GM04503 (cell line): ENCODE measurements around the gene ATP2B2.

Experiments used
- DNase-seq: peaks from one replicate; pipeline ENCODE4 v3.0.0-alpha.2; 2012; ENCODE audit warnings: low read depth

ATP2B2 gene

DNA sequence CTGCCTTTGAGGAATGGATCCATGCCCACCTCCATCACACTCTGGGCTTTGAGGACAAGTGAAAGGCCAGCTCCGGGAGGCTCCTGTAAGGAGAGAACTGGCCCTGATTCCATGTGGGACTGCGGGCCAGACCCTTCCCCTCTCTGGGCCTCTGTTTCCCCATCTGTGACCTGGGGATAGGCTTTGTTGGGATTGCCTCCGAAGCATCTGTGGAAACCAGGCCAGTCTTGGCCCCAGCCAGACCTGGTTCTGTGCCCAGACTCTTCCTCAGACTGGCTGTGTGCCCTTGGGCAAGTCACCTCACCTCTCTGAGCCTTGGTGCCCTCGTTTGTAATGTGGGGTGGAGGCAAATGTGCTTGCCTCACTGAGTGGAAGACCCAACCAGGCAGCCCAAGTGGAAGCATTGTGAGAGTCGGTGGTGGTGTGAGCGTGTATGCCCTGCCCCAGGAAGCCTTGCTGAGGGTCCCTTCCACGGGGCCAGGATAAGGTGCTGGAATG lies 163.4 kb downstream of the ATP2B2 start:
- DNase-seq: no peak

DNA sequence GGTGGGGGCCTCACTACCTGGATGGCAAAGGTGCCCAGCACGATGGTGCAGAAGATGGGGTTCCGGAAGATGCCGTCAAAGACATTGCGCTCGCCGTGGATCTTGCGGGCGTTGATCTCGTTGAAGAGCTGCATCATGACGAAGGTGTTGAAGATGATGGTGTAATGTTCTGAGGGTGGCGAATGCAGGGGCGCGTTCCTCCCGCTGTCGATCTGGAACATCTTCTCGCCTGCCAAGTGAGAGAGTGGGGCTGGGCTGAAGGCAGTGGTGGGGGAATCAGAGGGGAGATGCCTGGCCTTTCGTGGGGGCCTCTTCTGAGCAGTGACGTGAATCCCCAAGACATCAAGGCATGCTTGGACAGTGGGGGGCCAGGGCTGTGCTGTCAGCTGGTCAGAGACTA lies 164.9 kb downstream of the ATP2B2 start:
- DNase-seq: no peak

DNA sequence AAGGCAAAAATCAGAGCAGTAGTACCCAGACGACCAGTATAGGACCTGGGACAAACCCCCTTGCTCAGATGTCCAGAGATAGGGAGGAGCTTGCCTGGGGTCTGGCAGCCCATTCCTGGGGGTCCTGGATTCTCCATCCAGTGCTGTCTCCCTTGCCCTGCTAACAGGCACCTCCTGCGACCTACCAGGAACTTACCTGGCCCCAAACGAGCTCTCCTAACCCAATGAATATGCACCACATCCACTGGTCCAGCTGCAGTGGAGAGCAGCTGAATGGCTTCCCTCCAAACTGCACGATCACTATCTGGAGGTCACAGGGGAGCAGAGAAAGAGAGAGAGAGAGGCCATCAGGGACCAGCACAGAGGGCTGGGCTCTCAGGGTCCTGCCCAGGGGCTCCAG lies 165.3 kb downstream of the ATP2B2 start:
- no peak for DNase-seq

DNA sequence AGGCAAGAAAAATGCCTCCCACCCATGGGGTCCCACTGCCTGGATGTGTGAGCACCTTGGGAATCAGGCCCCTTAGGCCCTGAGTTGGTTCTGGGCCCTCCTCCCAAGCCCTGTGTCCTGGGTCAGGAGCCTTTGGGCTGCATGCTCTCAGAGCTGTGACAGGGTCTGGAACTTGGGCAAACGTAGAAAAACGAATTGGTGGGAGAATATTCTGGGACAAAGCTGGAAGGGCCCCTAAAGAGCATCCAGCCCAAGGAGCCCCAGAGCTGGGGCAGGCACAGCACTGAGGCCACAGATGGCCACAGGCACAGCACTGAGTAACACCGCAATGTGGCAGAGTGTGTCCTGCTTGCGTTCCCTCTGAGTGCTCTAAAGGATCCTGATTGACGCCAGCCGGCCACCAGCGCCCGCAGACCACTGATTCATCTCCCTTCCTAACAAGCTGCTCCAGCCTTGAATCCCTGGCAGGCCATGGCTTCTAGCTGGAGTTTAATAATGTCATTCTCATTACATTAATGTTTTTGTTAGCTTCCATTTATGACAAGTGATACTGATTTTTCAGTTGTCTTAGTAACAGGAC lies 165.9 kb downstream of the ATP2B2 start:
- DNase-seq: no peak

DNA sequence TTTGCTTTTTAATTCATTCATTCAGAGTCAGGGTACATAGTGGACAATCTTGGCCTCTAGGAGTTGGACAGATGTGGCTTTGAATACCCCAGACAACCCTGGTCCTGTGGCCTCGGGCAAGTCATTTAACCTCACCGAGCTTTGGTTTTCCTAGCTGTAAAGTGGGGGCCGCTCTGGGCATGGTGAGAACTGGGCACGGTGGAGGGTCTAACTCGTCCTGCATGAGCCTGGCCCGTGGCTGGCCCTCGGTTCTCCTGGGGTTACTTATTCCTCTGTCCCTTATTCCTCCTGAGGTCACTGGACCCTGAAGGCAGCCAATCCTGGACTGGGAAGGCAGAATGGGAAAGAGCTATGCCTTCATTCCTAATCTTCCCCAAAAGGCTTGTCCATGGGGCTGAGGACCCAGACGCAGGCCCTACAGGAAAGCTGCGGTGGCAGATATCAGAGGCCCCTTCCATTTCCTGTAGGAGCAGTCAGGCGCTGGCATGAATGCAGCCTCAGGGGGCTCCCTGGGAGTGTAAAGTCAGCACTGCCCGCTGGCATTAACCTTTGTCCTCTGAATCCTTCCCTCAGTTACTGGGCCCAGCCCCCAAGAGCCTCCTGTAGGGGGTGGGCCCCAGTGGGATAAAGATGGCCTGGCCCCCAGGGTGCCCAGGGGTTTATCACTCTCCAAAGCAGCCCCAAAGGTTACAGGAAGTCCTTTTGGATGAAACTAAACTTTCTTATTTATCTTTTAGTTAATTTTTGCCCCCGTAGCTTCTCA lies 166.6 kb downstream of the ATP2B2 start:
- no peak for DNase-seq

DNA sequence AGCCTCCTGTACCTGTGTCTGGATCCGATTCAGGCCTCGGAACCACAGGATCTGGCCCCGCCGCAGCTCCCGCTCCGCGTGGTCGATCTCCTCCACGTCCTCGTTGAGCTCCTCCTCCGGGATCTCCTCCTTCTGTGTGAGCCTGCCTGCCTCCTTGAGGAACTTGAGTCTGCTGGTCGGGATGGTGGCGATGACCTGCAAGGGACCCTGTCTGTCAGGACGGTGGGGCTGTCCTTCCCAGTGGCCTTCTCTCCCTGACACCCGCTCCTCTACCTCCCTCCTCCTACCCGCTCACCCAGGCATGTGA lies 167.3 kb downstream of the ATP2B2 start:
- DNase-seq: no peak

DNA sequence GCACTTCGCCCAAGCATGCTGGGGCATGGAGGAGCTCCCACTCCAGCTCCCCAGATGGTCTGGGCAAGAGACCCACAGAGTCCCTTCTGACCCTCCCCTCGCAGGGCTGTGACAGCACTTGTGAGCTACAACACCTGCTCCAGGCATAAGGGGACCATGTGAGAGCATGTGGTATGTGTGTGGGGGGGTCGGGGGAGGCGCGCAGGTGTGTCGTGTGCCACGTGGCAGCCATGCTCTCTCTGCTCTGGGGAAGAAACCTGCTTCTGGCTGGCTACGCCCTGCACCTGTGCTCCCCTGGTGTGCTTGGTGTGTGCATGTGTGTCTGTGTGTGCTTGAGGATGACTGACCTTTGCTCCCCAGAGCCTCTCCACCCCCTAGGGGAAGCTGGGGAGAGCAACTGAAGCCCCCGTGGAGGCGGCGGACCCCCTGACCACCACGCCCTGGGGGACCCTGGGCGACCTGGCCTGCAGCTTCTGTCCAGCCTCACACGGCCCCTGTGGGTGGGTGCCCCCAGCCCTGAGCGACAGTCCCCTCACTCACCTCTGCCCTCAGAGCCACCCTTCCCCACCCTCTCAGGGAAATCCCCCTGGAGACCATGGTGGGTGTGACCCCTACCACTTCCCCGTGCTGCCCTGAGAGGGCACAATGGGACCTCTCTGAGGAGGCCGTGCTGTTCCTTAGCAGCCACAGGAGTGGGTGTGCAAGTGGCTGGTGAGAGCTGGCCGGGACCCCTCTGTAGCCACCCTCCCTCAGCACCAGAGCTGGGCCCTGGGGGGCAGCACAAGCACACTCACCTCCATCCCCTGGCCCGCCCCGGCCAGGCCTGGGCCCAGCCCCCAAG lies 167.8 kb downstream of the ATP2B2 start:
- DNase-seq: no peak

DNA sequence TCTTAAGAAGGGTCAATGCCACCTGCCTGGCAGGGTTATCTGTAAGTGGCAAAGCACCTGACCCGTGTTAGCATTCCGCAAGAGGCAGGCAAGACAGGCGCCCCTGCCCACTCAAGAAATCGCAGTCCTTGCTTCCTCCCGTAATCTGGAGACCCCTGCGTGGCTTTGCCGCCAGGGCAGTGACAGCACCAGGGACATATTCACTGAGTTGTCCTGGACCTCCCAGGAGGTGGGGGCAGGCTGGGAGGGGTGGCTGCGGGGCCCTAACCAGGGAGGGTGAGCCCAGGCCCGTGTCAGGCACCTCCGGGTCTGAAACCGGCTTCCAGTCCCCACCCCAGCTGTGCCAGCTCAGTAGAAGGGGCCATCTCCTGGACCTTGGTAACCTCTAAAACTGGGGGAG lies 168.6 kb downstream of the ATP2B2 start:
- DNase-seq: no peak

DNA sequence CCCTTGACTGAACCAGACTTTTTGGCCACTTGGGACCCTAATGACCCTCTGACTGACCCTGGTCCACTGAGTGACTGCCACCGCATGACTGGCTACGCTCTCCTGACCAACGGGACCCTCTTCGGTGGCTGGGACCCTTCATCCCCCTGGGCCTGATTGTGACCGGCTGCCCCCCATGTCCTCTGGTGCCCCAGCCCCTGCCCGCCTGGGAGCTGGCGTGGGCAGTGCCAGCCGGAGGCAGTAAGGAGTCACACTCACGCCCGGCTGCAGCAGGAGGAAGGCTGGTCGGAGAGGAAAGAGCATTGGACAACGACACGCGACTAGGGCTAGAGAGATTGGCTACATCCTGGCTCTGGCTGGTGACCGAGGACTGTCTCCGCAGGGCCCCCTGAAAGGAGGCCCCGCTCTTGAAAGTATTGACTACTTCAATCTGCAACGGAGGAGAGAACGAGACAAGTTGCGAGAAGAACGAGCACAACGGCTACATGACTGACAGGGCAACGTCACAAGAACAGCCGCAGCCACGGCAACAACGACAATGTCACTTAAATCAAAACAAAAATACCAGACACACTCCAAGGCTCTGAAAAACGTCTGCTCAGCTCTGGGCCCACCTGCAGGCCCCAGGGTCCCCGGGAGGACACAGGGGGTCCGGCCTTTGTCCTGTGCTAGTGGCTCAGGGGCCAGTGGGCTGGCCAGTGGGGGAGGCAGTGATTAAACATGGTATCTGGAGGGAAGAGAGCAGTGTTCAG lies 169.3 kb downstream of the ATP2B2 start:
- no peak for DNase-seq

DNA sequence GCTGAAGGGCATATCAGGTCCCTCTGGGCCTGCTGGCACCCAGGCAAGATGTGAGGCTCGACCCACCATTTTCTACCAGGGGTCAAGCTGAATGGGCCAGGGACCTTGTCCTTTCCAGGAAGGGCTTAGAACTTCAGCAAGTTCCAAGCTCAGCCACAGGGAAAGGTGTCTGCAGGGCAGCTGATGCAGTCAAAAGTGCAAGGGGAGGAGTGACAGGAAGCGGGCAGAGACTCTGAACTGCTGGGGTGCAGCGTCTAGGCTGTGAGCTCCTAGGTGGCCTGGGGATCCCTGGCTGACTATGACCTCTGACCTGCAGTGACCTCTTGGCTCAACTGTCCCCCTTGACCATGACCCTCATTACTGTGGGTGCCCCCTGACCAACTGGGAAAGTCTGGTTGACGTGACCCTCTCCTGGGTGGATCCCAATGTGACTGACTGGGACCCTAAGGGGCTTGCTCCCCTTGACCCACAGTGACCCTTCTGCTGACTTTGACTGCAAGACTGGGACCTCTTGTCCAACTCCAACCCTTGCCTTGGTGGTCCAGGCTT lies 170.1 kb downstream of the ATP2B2 start:
- DNase-seq: no peak

DNA sequence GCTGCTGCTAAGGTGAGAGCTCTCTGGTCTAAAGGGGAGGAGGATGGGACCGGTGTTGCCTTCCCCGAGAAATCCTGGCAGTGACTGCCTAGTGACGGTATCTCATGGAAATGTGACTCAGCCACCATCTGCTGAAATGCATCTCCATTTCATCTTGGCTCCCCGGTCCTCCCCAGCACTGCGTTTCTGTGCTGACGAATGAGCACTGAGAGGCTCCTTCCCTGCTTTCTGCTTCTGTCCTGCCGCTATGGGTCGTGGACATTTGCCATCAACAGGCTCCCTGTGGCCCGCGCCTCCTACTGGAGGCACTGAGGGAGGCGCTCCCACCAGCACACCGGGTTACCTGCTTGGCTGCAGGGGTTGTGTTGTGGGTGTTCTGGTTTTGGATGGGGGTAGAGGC lies 170.9 kb downstream of the ATP2B2 start:
- peak; percentile 37 for DNase-seq

DNA sequence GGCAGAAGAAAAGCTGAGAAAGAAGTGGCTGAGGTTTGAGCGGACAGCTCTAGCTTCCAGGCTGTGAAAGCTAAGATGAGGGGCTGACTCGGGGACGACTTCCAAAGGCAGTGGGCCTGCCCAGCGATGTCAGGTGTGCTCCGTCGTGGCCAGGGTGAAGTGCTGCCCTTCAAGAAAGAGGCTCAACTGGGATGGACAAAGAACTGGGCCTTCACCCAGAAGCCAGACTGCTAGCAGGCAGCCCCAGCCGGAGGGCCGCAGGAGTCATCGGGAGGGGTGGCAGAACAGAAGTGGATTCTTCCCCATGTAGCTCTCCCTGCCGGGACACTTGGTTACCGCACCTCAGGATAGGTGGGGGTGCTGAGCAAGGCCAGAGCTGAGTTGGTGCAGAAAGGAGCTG lies 171.3 kb downstream of the ATP2B2 start:
- no peak for DNase-seq

DNA sequence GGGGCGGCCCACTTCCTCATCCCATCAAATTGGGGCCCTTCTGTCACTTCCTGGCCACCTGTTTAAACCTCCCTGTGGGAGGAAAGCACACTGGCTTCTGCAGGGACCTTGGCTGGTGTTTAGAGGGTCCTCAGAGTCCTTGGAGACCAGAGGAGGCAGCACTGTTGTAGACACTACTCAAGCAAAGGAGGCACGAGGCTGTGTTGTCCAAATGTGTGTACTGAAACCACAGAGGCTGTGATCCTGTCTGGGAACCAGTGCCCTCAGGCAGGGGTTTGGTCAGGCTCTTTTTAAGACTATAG lies 172.1 kb downstream of the ATP2B2 start:
- no peak for DNase-seq

DNA sequence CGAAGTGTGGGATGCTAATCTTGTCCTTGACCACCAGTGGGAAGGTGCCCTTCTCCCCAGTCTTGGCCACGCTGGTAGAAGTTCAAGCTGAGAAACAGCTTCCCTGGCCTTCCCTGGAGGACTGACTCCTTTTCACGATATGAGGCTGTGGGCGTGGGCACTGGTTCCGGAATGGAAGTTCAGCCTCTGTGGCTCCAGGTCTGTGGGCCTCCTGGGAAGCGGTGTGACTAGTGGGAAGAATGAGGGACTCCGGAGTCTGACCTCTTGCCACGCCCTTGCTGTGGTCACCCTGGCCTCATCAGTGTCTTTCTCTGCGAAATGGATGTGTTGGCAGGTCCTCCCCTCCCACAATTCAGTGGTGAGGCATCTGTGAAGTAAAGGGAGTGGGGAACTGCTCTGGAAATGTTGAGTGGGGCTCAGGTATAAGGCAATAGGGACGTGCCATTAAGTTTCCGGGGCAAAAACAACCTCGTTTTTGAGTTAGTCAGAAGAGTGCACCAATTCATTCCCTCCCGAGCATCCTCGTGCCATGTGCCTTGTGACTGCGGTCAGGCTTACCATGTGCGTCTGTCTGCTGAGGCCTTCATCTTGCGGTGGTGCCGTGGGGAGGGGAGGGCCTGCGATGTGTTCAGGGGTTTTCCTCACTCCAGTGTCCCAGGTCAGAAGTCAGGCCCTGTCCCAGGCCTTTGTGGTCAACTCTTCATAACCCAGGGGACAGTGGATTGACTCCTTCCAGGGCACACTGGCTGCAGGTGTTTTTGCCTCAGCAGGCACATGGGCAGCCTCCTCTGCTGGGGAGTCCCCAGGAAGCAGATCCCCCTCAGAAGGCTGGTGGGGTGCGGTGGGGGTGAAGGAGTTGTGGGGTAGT lies 172.7 kb downstream of the ATP2B2 start:
- no peak for DNase-seq

DNA sequence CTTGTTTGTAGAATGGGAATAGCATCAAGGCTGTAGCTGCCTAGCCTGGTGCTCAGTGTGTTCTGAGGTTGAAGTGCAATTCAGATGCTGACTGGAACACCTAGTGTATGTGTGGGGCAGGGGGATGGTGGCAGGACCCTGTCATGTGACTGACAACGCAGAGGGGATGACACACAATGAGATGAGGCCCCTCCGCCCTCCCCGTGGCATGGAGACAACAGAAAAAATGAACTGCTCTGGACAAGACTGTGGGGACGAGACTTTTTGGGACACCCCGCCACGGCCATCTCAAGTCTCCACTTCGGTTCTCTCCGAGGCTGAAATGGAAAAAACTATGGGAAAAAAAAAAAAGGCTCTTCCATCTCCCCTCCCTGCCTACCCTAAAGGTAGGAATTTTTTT lies 174.1 kb downstream of the ATP2B2 start:
- DNase-seq: no peak

DNA sequence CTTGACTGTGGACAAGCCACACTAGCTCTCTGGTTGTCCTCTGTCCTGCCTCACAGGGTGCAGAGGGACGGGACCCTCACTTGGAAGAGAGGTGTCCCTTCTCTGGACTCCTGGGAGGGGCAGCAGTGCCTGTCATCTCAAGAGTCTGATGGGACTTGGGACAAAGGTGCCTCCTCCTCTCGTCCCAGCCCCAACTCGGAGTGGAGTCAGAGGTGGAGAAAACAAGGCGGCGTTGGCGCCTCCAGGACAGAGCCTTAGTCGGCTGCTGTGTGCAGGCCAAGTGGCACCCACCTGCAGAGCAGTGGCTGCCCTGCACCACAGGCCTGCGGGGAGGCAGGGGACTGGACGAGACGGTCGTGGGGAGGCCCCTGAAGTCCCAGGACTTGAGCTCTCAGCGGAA lies 175.1 kb downstream of the ATP2B2 start:
- DNase-seq: no peak

DNA sequence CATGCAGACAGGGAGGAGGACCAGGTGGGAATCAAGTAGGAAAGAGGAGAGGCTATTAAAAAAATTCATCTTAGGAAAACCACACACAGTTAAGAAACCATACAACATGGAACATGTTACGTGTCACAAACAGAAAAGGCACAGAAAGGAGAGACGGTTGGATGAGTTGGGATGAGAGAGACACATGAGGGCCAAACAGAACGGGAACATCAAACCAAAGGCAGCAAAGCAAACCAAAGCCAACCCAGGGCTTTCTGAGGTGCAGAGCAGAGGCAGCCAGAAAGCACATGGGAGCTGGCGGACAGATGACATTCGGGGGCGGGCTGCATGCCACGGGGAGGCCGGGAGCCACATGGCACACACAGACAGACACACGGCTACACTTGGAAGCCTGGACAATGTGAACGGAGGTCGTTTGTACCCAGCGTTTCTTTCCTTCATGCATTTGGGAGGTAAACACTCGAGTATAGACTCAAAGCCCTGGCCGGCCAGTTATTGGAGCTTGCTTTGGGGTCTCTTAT lies 175.8 kb downstream of the ATP2B2 start:
- DNase-seq: no peak

DNA sequence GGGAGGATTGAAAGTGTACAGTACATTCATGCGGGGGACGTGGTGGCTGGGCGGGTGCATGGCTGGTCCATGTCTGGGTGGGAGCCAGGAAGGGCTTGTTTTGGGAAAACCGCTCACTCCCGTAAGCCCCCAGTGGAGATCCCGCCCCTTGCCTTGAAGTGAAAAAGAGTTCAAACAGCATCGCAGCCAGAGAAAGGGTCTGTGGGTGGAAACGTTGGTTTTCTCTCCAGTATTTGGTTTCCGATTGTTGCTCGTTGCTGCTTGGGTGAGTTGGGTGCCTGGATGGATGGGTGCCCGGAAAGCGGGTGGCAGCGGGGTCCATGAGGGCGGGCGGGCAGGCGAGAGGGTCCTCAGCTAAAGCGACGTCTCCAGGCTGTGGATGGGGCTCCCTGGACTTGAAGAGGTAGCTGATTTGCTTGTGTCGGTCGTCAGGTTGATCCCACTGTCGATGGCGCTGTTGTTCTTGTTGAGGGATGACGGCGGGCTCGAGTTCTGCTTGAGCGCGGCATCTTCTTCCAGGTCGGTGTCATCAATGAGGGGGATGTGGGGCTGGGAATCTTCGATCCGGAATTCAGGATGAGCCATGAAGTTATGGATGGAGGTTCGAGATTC lies 176.8 kb downstream of the ATP2B2 start:
- DNase-seq: no peak

DNA sequence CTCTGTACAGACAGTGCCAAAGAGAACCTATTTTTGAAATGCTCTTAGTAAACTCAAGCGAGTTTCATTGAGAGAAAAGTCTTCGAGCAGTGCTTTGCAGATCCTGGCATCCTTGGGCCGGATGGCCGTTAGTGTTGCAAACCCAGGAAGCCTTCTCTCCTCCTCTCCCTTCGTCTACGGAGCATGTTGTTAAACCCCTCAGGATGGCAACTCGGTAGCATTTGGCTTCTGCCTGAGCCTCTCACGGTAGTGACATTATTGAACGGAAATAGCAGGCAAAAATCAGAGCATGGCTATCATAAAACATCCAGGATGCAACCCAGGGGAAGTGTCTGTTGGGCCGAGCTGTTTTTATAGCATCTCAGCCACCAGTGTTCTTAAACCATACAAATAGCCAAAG lies 177.8 kb downstream of the ATP2B2 start:
- no peak for DNase-seq

DNA sequence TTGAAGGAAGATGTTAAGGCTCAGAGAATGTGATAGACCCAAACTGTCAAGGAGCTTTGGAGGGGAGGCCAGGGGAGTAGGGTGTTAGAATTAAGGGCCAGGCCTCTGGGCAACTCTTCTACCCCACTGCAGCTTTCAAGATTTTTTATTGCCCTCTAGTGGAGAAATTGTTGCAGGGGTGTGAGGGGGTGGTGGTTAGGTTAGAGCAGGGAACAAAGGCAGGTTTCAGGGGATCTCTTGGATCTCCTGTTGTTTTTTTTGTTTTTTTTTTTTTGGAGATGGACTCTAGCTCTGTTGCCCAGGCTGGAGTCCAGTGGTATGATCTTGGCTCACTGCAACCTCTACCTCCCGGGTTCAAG lies 183.1 kb downstream of the ATP2B2 start:
- no peak for DNase-seq
